Measurements from ENCODE around the gene TBCCD1.
"Not testable (repeated sequence)": the region's sequence is repeated elsewhere in the genome, so short reads cannot be mapped to it uniquely, and the experiment has no call there.

The TBCCD1 gene

GRCh38 chr3:186540221-186540834 is 26.8 kb downstream of the TBCCD1 start:
- Histone ChIP-seq H3K27ac (ENCODE audit: low read length) (no peak overlapping the region), H3K9me3 (ENCODE audit: control insufficient read depth, low read depth, low read length) (no peaks in the 10 kb centered on the region), H3K4me1 (ENCODE audit: control insufficient read depth, low read depth, low read length) (peaks cover 3% of the 10 kb centered on the region), H3K4me3 (ENCODE audit: low read length) (no peak overlapping the region), H3K27me3 (ENCODE audit: control insufficient read depth, insufficient read depth, low read length) (no peaks in the 10 kb centered on the region), H3K9ac (ENCODE audit: low read length) (no peak overlapping the region), H3K36me3 (ENCODE audit: control insufficient read depth, low read depth, low read length) (no peaks in the 10 kb centered on the region)

- H3K4me3 ChIP-seq (ENCODE audit: low read length) = no peak overlapping the region
- H3K27me3 ChIP-seq (ENCODE audit: control insufficient read depth, insufficient read depth, low read length) = no peaks in the 10 kb centered on the region
- peaks cover 3% of the 10 kb centered on the region for H3K4me1 ChIP-seq (ENCODE audit: control insufficient read depth, low read depth, low read length)
- no peaks in the 10 kb centered on the region for H3K9me3 ChIP-seq (ENCODE audit: control insufficient read depth, low read depth, low read length)
- no peaks in the 10 kb centered on the region for H3K36me3 ChIP-seq (ENCODE audit: control insufficient read depth, low read depth, low read length)
- no peak overlapping the region for H3K27ac ChIP-seq (ENCODE audit: low read length)
- no peak overlapping the region for H3K9ac ChIP-seq (ENCODE audit: low read length)
Observed at GRCh38 chr3:186538779-186539178, 28.4 kb downstream of the TBCCD1 start.

- Histone ChIP-seq H3K9me3 (ENCODE audit: control insufficient read depth, low read depth, low read length) (no peaks in the 10 kb centered on the region), H3K36me3 (ENCODE audit: control insufficient read depth, low read depth, low read length) (no peaks in the 10 kb centered on the region), H3K4me1 (ENCODE audit: control insufficient read depth, low read depth, low read length) (peaks cover 3% of the 10 kb centered on the region), H3K4me3 (ENCODE audit: low read length) (no peak overlapping the region), H3K27ac (ENCODE audit: low read length) (no peak overlapping the region), H3K27me3 (ENCODE audit: control insufficient read depth, insufficient read depth, low read length) (no peaks in the 10 kb centered on the region), H3K9ac (ENCODE audit: low read length) (no peak overlapping the region)
Observed at GRCh38 chr3:186536883-186537844, 30.0 kb downstream of the TBCCD1 start.

GRCh38 chr3:186534113-186534669 is 32.9 kb downstream of the TBCCD1 start:
- Histone ChIP-seq H3K27me3 (ENCODE audit: control insufficient read depth, insufficient read depth, low read length) (no peaks in the 10 kb centered on the region), H3K27ac (ENCODE audit: low read length) (no peak overlapping the region), H3K9ac (ENCODE audit: low read length) (no peak overlapping the region), H3K36me3 (ENCODE audit: control insufficient read depth, low read depth, low read length) (no peaks in the 10 kb centered on the region), H3K9me3 (ENCODE audit: control insufficient read depth, low read depth, low read length) (no peaks in the 10 kb centered on the region), H3K4me3 (ENCODE audit: low read length) (no peak overlapping the region), H3K4me1 (ENCODE audit: control insufficient read depth, low read depth, low read length) (peaks cover 9% of the 10 kb centered on the region)

GRCh38 chr3:186532598-186533072 is 34.5 kb downstream of the TBCCD1 start:
- no peak overlapping the region for H3K27ac ChIP-seq (ENCODE audit: low read length)
- no peaks in the 10 kb centered on the region for H3K27me3 ChIP-seq (ENCODE audit: control insufficient read depth, insufficient read depth, low read length)
- no peak overlapping the region for H3K9ac ChIP-seq (ENCODE audit: low read length)
- H3K4me1 ChIP-seq (ENCODE audit: control insufficient read depth, low read depth, low read length) = peaks cover 9% of the 10 kb centered on the region
- no peak overlapping the region for H3K4me3 ChIP-seq (ENCODE audit: low read length)
- no peaks in the 10 kb centered on the region for H3K36me3 ChIP-seq (ENCODE audit: control insufficient read depth, low read depth, low read length)
- no peaks in the 10 kb centered on the region for H3K9me3 ChIP-seq (ENCODE audit: control insufficient read depth, low read depth, low read length)

GRCh38 chr3:186531694-186532093 is 35.4 kb downstream of the TBCCD1 start:
- not testable (repeated sequence) for H3K27ac ChIP-seq (ENCODE audit: low read length); H3K4me1 ChIP-seq (ENCODE audit: control insufficient read depth, low read depth, low read length); H3K27me3 ChIP-seq (ENCODE audit: control insufficient read depth, insufficient read depth, low read length); H3K4me3 ChIP-seq (ENCODE audit: low read length); H3K36me3 ChIP-seq (ENCODE audit: control insufficient read depth, low read depth, low read length); H3K9ac ChIP-seq (ENCODE audit: low read length); H3K9me3 ChIP-seq (ENCODE audit: control insufficient read depth, low read depth, low read length)

- H3K4me3 ChIP-seq (ENCODE audit: low read length) = no peak overlapping the region
- no peak overlapping the region for H3K27ac ChIP-seq (ENCODE audit: low read length)
- H3K36me3 ChIP-seq (ENCODE audit: control insufficient read depth, low read depth, low read length) = no peaks in the 10 kb centered on the region
- no peaks in the 10 kb centered on the region for H3K27me3 ChIP-seq (ENCODE audit: control insufficient read depth, insufficient read depth, low read length)
- no peak overlapping the region for H3K9ac ChIP-seq (ENCODE audit: low read length)
- H3K4me1 ChIP-seq (ENCODE audit: control insufficient read depth, low read depth, low read length) = peaks cover 9% of the 10 kb centered on the region
- no peaks in the 10 kb centered on the region for H3K9me3 ChIP-seq (ENCODE audit: control insufficient read depth, low read depth, low read length)
Observed at GRCh38 chr3:186530415-186530814, 36.7 kb downstream of the TBCCD1 start.

- Histone ChIP-seq H3K9me3 (ENCODE audit: control insufficient read depth, low read depth, low read length) (no peaks in the 10 kb centered on the region), H3K9ac (ENCODE audit: low read length) (no peak overlapping the region), H3K36me3 (ENCODE audit: control insufficient read depth, low read depth, low read length) (no peaks in the 10 kb centered on the region), H3K27me3 (ENCODE audit: control insufficient read depth, insufficient read depth, low read length) (no peaks in the 10 kb centered on the region), H3K4me1 (ENCODE audit: control insufficient read depth, low read depth, low read length) (peaks cover 9% of the 10 kb centered on the region), H3K4me3 (ENCODE audit: low read length) (no peak overlapping the region), H3K27ac (ENCODE audit: low read length) (no peak overlapping the region)
Observed at GRCh38 chr3:186529201-186529999, 37.7 kb downstream of the TBCCD1 start.

- H3K27me3 ChIP-seq (ENCODE audit: control insufficient read depth, insufficient read depth, low read length) = no peaks in the 10 kb centered on the region
- no peak overlapping the region for H3K4me3 ChIP-seq (ENCODE audit: low read length)
- no peaks in the 10 kb centered on the region for H3K36me3 ChIP-seq (ENCODE audit: control insufficient read depth, low read depth, low read length)
- H3K9ac ChIP-seq (ENCODE audit: low read length) = no peak overlapping the region
- H3K9me3 ChIP-seq (ENCODE audit: control insufficient read depth, low read depth, low read length) = no peaks in the 10 kb centered on the region
- no peak overlapping the region for H3K27ac ChIP-seq (ENCODE audit: low read length)
- peaks cover 9% of the 10 kb centered on the region for H3K4me1 ChIP-seq (ENCODE audit: control insufficient read depth, low read depth, low read length)
Observed at GRCh38 chr3:186526256-186526606, 40.9 kb downstream of the TBCCD1 start.

GRCh38 chr3:186525369-186526255 is 41.5 kb downstream of the TBCCD1 start:
- H3K36me3 ChIP-seq (ENCODE audit: control insufficient read depth, low read depth, low read length) = no peaks in the 10 kb centered on the region
- peaks cover 4% of the 10 kb centered on the region for H3K4me1 ChIP-seq (ENCODE audit: control insufficient read depth, low read depth, low read length)
- H3K27ac ChIP-seq (ENCODE audit: low read length) = no peak overlapping the region
- H3K9me3 ChIP-seq (ENCODE audit: control insufficient read depth, low read depth, low read length) = no peaks in the 10 kb centered on the region
- no peak overlapping the region for H3K4me3 ChIP-seq (ENCODE audit: low read length)
- H3K9ac ChIP-seq (ENCODE audit: low read length) = no peak overlapping the region
- H3K27me3 ChIP-seq (ENCODE audit: control insufficient read depth, insufficient read depth, low read length) = no peaks in the 10 kb centered on the region
